WTC11 (cell line): ENCODE results near the gene RXFP3. TPM values are rescaled to one million over a fixed set of nuclear protein-coding genes. Genes with fewer than 3 reads are reported as not detected.
A peak's percentile ranks its signal among the peaks of the same experiment; 100 is the strongest.

Experiments
- CREB1 ChIP-seq: sonication (generic); formaldehyde crosslinking; IDR thresholded peaks from 2 replicates; pipeline ENCODE4 v1.8.0; 2023; ENCODE audit warnings: mild to moderate bottlenecking, missing genetic modification reagents
- CREM ChIP-seq: sonication (generic); formaldehyde crosslinking; IDR thresholded peaks from 2 replicates; pipeline ENCODE4 v1.8.1; 2022; ENCODE audit warnings: mild to moderate bottlenecking, missing genetic modification reagents, moderate library complexity
- EMX1 ChIP-seq: fragments of 250-450 bp; sonication (Bioruptor Pico); IDR thresholded peaks from 2 replicates; pipeline ENCODE4 v1.8.0; 2021; ENCODE audit warnings: mild to moderate bottlenecking
- ESRRA ChIP-seq: sonication (generic); formaldehyde crosslinking; IDR thresholded peaks from 2 replicates; pipeline ENCODE4 v1.8.1; 2022; ENCODE audit warnings: mild to moderate bottlenecking, missing genetic modification reagents, borderline replicate concordance
- FOXK1 ChIP-seq: sonication (generic); formaldehyde crosslinking; IDR thresholded peaks from 2 replicates; pipeline ENCODE4 v1.8.0; 2022; ENCODE audit warnings: mild to moderate bottlenecking, moderate library complexity, missing genetic modification reagents
- GTF2I ChIP-seq: fragments of 250-450 bp; sonication (Bioruptor Pico); conservative IDR thresholded peaks from 2 replicates; pipeline ENCODE4 v1.4.0; 2021; ENCODE audit warnings: mild to moderate bottlenecking
- JAZF1 ChIP-seq: fragments of 250-450 bp; sonication (Bioruptor Pico); IDR thresholded peaks from 2 replicates; pipeline ENCODE4 v1.9.0; 2021; ENCODE audit warnings: moderate library complexity, mild to moderate bottlenecking, inconsistent platforms
- MXD4 ChIP-seq: fragments of 250-450 bp; sonication (Bioruptor Pico); IDR thresholded peaks from 2 replicates; pipeline ENCODE4 v1.8.0; 2021; ENCODE audit warnings: mild to moderate bottlenecking, moderate library complexity, borderline replicate concordance
- NFYB ChIP-seq: sonication (generic); formaldehyde crosslinking; conservative IDR thresholded peaks from 2 replicates; pipeline ENCODE4 v1.8.0; 2022; ENCODE audit warnings: low read depth, missing genetic modification reagents
- NR2C2 ChIP-seq: sonication (generic); formaldehyde crosslinking; IDR thresholded peaks from 2 replicates; pipeline ENCODE4 v1.8.0; 2022; ENCODE audit warnings: mild to moderate bottlenecking, missing genetic modification reagents
- SMAD3 ChIP-seq: sonication (generic); formaldehyde crosslinking; IDR thresholded peaks from 2 replicates; pipeline ENCODE4 v1.8.0; 2022; ENCODE audit warnings: missing genetic modification reagents, mild to moderate bottlenecking, borderline replicate concordance
- SMAD4 ChIP-seq: sonication (generic); formaldehyde crosslinking; IDR thresholded peaks from 2 replicates; pipeline ENCODE4 v1.8.0; 2022; ENCODE audit warnings: mild to moderate bottlenecking, missing genetic modification reagents
- TEAD4 ChIP-seq: sonication (generic); formaldehyde crosslinking; IDR thresholded peaks from 2 replicates; pipeline ENCODE4 v1.8.0; 2022; ENCODE audit warnings: mild to moderate bottlenecking, missing genetic modification reagents
- ZBTB21 ChIP-seq: sonication (generic); formaldehyde crosslinking; IDR thresholded peaks from 2 replicates; pipeline ENCODE4 v1.8.1; 2023; ENCODE audit warnings: mild to moderate bottlenecking, missing genetic modification reagents, borderline replicate concordance
- ZNF138 ChIP-seq: sonication (generic); formaldehyde crosslinking; conservative IDR thresholded peaks from 2 replicates; pipeline ENCODE4 v1.8.1; 2022; ENCODE audit warnings: mild to moderate bottlenecking, moderate library complexity, missing genetic modification reagents
- ZNF263 ChIP-seq: sonication (generic); formaldehyde crosslinking; IDR thresholded peaks from 2 replicates; pipeline ENCODE4 v1.8.1; 2022; ENCODE audit warnings: low read depth, mild to moderate bottlenecking, moderate library complexity, missing genetic modification reagents
- ZNF416 ChIP-seq: fragments of 250-450 bp; sonication (Bioruptor Pico); IDR thresholded peaks from 2 replicates; pipeline ENCODE4 v1.9.0; 2021; ENCODE audit warnings: mild to moderate bottlenecking, inconsistent platforms
- total RNA-seq: library from RNA; stranded (reverse); gene quantifications from 3 replicates; pipeline ENCODE4 v1.2.3, GENCODE V29; 2021
- TF ChIP-seq, protein P1 (sequence below): sonication (generic); formaldehyde crosslinking; IDR thresholded peaks from 2 replicates; pipeline ENCODE4 v1.8.0; 2023; ENCODE audit warnings: missing genetic modification reagents, mild to moderate bottlenecking, borderline replicate concordance
- TF ChIP-seq, protein P2 (sequence below): sonication (generic); formaldehyde crosslinking; IDR thresholded peaks from 2 replicates; pipeline ENCODE4 v1.8.1; 2023; ENCODE audit warnings: mild to moderate bottlenecking, missing genetic modification reagents, moderate library complexity
- TF ChIP-seq, protein P3 (sequence below): sonication (generic); formaldehyde crosslinking; IDR thresholded peaks from 2 replicates; pipeline ENCODE4 v1.8.1; 2023; ENCODE audit warnings: mild to moderate bottlenecking, missing genetic modification reagents, moderate library complexity
- TF ChIP-seq, protein P4 (sequence below): fragments of 250-450 bp; sonication (Bioruptor Pico); IDR thresholded peaks from 2 replicates; pipeline ENCODE4 v2.1.2; 2022; ENCODE audit warnings: mild to moderate bottlenecking, moderate library complexity
- TF ChIP-seq, protein P5 (sequence below): fragments of 250-450 bp; sonication (Bioruptor Pico); IDR thresholded peaks from 2 replicates; pipeline ENCODE4 v1.8.0; 2021; ENCODE audit warnings: mild to moderate bottlenecking
- TF ChIP-seq, protein P6 (sequence below): fragments of 250-450 bp; sonication (Bioruptor Pico); conservative IDR thresholded peaks from 2 replicates; pipeline ENCODE4 v1.9.0; 2021; ENCODE audit warnings: mild to moderate bottlenecking
- TF ChIP-seq, protein P7 (sequence below): sonication (generic); formaldehyde crosslinking; IDR thresholded peaks from 2 replicates; pipeline ENCODE4 v1.8.1; 2022; ENCODE audit warnings: mild to moderate bottlenecking, moderate library complexity, missing genetic modification reagents
- TF ChIP-seq, protein P8 (sequence below): sonication (generic); formaldehyde crosslinking; IDR thresholded peaks from 2 replicates; pipeline ENCODE4 v1.8.1; 2022; ENCODE audit warnings: low read depth, missing genetic modification reagents, borderline replicate concordance
- TF ChIP-seq, protein P9 (sequence below): sonication (generic); formaldehyde crosslinking; IDR thresholded peaks from 2 replicates; pipeline ENCODE4 v1.8.0; 2022; ENCODE audit warnings: mild to moderate bottlenecking, missing genetic modification reagents

The RXFP3 gene
- total RNA-seq, 1 experiment from 2014 or later, result 0.22 TPM

DNA sequence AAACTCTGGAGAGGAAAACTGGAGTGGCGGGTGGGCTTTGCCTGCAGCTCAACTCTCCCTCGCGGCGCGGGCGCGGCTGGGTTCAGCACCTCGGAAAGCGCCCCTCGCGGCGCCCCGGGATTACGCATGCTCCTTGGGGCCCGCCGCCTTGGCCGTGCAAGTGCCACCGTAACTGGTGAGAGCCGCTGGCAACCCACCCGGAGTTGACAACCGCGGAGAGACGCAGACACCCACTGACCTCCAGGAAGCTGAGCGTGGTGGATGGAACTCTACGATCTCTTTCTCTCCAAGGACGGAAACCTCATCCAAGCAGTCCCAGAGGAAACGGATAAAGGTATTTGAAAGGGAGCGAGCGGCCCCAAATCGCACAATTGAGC lies 194 bp upstream of the RXFP3 start (continued):
- TF ChIP-seq, protein P1, sequence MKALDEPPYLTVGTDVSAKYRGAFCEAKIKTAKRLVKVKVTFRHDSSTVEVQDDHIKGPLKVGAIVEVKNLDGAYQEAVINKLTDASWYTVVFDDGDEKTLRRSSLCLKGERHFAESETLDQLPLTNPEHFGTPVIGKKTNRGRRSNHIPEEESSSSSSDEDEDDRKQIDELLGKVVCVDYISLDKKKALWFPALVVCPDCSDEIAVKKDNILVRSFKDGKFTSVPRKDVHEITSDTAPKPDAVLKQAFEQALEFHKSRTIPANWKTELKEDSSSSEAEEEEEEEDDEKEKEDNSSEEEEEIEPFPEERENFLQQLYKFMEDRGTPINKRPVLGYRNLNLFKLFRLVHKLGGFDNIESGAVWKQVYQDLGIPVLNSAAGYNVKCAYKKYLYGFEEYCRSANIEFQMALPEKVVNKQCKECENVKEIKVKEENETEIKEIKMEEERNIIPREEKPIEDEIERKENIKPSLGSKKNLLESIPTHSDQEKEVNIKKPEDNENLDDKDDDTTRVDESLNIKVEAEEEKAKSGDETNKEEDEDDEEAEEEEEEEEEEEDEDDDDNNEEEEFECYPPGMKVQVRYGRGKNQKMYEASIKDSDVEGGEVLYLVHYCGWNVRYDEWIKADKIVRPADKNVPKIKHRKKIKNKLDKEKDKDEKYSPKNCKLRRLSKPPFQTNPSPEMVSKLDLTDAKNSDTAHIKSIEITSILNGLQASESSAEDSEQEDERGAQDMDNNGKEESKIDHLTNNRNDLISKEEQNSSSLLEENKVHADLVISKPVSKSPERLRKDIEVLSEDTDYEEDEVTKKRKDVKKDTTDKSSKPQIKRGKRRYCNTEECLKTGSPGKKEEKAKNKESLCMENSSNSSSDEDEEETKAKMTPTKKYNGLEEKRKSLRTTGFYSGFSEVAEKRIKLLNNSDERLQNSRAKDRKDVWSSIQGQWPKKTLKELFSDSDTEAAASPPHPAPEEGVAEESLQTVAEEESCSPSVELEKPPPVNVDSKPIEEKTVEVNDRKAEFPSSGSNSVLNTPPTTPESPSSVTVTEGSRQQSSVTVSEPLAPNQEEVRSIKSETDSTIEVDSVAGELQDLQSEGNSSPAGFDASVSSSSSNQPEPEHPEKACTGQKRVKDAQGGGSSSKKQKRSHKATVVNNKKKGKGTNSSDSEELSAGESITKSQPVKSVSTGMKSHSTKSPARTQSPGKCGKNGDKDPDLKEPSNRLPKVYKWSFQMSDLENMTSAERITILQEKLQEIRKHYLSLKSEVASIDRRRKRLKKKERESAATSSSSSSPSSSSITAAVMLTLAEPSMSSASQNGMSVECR, result peak; percentile 97
- TF ChIP-seq, protein P2, sequence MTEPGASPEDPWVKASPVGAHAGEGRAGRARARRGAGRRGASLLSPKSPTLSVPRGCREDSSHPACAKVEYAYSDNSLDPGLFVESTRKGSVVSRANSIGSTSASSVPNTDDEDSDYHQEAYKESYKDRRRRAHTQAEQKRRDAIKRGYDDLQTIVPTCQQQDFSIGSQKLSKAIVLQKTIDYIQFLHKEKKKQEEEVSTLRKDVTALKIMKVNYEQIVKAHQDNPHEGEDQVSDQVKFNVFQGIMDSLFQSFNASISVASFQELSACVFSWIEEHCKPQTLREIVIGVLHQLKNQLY, result peak; percentile 64; the same call in 1 of the 2 replicates
- no peak for TF ChIP-seq ZNF416 (CRISPR knock-in tag)
- TF ChIP-seq, protein P3, sequence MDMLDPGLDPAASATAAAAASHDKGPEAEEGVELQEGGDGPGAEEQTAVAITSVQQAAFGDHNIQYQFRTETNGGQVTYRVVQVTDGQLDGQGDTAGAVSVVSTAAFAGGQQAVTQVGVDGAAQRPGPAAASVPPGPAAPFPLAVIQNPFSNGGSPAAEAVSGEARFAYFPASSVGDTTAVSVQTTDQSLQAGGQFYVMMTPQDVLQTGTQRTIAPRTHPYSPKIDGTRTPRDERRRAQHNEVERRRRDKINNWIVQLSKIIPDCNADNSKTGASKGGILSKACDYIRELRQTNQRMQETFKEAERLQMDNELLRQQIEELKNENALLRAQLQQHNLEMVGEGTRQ (CRISPR knock-in tag), result no peak; the same call in 1 of the 2 replicates
- TF ChIP-seq, protein P4, sequence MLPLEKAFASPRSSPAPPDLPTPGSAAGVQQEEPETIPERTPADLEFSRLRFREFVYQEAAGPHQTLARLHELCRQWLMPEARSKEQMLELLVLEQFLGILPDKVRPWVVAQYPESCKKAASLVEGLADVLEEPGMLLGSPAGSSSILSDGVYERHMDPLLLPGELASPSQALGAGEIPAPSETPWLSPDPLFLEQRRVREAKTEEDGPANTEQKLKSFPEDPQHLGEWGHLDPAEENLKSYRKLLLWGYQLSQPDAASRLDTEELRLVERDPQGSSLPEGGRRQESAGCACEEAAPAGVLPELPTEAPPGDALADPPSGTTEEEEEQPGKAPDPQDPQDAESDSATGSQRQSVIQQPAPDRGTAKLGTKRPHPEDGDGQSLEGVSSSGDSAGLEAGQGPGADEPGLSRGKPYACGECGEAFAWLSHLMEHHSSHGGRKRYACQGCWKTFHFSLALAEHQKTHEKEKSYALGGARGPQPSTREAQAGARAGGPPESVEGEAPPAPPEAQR (CRISPR knock-in tag), result no peak
- no peak for TF ChIP-seq SMAD3
- peak; percentile 37; the same call in 1 of the 2 replicates for TF ChIP-seq ZNF263 (CRISPR knock-in tag)
- no peak for TF ChIP-seq NFYB (CRISPR knock-in tag)
- TF ChIP-seq ZBTB21, result no peak; the same call in 1 of the 2 replicates
- TF ChIP-seq, protein P5, sequence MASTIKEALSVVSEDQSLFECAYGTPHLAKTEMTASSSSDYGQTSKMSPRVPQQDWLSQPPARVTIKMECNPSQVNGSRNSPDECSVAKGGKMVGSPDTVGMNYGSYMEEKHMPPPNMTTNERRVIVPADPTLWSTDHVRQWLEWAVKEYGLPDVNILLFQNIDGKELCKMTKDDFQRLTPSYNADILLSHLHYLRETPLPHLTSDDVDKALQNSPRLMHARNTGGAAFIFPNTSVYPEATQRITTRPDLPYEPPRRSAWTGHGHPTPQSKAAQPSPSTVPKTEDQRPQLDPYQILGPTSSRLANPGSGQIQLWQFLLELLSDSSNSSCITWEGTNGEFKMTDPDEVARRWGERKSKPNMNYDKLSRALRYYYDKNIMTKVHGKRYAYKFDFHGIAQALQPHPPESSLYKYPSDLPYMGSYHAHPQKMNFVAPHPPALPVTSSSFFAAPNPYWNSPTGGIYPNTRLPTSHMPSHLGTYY (CRISPR knock-in tag), result no peak
- no peak for TF ChIP-seq GTF2I (CRISPR knock-in tag)
- no peak for TF ChIP-seq EMX1 (CRISPR knock-in tag)
- TF ChIP-seq ESRRA, result peak; percentile 76; the same call in 1 of the 2 replicates
- TF ChIP-seq CREM (CRISPR knock-in tag), result peak; percentile 85
- TF ChIP-seq, protein P6, sequence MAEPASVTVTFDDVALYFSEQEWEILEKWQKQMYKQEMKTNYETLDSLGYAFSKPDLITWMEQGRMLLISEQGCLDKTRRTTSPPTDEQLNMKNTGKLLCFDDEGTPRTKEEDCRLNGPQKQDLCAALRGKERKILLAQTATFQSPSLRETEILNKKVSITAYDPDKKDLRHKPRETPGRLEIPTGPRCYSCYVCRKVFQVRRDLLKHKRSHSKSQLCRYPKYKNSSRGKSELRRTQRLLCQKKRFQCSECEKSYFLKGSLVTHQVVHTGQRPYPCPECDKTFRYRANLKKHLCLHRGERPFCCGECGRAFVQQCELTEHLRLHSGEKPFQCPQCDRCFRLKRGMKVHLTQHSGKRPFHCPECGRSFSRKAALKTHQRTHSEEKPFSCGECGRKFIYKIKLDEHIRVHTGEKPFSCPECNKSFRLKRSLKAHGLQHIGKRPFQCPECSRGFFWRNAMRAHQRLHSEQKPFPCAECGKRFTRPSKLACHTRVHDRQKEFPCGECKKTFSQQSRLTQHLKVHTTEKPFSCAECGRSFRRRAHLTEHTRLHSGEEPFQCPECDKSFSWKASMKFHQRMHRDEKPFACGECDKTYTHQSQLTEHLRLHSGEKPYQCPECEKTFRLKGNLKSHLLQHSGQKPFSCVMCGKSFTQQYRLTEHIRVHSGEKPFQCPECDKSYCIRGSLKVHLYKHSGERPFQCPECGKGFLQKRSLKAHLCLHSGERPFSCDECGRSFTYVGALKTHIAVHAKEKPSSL (CRISPR knock-in tag), result no peak
- TF ChIP-seq NR2C2, result no peak
- peak; percentile 82 for TF ChIP-seq FOXK1
- TF ChIP-seq, protein P7, sequence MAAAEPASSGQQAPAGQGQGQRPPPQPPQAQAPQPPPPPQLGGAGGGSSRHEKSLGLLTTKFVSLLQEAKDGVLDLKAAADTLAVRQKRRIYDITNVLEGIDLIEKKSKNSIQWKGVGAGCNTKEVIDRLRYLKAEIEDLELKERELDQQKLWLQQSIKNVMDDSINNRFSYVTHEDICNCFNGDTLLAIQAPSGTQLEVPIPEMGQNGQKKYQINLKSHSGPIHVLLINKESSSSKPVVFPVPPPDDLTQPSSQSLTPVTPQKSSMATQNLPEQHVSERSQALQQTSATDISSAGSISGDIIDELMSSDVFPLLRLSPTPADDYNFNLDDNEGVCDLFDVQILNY (CRISPR knock-in tag), result peak; percentile 75; the same call in 1 of the 2 replicates
- TF ChIP-seq, protein P8, sequence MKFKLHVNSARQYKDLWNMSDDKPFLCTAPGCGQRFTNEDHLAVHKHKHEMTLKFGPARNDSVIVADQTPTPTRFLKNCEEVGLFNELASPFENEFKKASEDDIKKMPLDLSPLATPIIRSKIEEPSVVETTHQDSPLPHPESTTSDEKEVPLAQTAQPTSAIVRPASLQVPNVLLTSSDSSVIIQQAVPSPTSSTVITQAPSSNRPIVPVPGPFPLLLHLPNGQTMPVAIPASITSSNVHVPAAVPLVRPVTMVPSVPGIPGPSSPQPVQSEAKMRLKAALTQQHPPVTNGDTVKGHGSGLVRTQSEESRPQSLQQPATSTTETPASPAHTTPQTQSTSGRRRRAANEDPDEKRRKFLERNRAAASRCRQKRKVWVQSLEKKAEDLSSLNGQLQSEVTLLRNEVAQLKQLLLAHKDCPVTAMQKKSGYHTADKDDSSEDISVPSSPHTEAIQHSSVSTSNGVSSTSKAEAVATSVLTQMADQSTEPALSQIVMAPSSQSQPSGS (CRISPR knock-in tag), result no peak
- no peak for TF ChIP-seq ZNF138 (CRISPR knock-in tag)
- no peak for TF ChIP-seq MXD4 (CRISPR knock-in tag)
- no peak for TF ChIP-seq CREB1
- TF ChIP-seq JAZF1, result no peak
- TF ChIP-seq SMAD4, result no peak; the same call in 1 of the 2 replicates
- peak; percentile 75; the same call in 1 of the 2 replicates for TF ChIP-seq TEAD4 (CRISPR knock-in tag)
- TF ChIP-seq, protein P9, sequence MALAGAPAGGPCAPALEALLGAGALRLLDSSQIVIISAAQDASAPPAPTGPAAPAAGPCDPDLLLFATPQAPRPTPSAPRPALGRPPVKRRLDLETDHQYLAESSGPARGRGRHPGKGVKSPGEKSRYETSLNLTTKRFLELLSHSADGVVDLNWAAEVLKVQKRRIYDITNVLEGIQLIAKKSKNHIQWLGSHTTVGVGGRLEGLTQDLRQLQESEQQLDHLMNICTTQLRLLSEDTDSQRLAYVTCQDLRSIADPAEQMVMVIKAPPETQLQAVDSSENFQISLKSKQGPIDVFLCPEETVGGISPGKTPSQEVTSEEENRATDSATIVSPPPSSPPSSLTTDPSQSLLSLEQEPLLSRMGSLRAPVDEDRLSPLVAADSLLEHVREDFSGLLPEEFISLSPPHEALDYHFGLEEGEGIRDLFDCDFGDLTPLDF (CRISPR knock-in tag), result no peak
